CD4-positive, alpha-beta T cell treated with Interleukin-15 for 4 hours (primary cell): ENCODE data around the gene TUBE1.
"Not testable (repeated sequence)": the region's sequence is repeated elsewhere in the genome, so short reads cannot be mapped to it uniquely, and the experiment has no call there.

Experiments
- DNase-seq: peaks from one replicate; pipeline ENCODE4 v3.0.0-alpha.2; 2020; ENCODE audit warnings: low spot score

The TUBE1 gene

DNA sequence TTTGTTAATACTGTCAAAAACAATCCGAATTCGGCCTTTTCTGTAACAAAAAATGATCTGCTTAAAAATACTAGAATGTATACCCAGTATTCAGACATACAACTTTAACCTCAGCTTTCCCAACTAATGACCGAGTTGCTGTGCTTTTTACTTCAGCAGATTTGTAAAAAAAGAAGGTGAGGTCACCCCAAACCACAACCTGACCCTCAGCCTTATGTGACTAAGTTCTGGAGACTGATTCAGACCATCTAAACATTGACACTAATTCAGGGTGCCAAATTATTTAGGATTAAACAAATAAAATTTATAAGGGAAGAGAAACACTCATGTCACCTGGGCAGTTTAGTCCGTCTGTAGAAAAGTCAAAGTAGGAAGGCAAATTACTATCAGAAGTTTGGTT is 25.7 kb downstream of the TUBE1 start:
- DNase-seq: no peak

DNA sequence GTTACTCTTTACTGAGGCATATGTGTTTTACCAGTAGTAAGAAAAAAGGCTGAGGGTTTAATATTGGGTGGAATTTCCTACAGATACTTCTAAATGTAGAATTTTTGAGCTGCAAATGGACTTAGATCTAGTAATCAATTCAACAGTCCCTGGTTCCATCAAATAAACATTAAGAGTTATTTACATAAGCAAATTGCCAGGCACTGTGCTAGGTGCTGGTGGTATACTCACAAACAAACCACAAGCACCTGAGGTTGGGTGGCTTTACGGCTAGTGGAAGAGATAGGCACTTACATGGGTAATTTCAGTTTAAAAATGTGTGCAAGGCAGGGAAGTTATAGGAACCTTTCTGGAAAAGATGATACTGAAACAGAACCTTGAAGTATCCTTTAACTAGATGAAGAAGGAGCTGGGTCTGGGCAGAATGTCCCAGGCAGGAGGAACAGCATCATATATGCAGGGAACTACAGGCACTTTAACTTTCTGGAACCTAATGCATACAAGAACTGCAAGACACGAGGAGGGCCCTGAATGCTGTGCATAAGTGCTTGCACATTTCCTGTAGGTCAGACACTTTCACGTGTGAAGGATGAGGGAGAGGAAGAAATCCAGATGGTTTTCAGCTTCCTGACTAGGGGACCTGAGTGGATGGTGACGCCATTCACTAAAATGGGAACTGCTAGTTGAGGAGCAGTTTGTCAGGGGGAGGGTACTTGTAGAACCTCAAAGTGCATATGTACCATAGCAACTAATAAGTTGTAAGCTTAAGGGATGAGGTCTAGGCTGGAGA is 28.8 kb downstream of the TUBE1 start:
- no peak for DNase-seq

DNA sequence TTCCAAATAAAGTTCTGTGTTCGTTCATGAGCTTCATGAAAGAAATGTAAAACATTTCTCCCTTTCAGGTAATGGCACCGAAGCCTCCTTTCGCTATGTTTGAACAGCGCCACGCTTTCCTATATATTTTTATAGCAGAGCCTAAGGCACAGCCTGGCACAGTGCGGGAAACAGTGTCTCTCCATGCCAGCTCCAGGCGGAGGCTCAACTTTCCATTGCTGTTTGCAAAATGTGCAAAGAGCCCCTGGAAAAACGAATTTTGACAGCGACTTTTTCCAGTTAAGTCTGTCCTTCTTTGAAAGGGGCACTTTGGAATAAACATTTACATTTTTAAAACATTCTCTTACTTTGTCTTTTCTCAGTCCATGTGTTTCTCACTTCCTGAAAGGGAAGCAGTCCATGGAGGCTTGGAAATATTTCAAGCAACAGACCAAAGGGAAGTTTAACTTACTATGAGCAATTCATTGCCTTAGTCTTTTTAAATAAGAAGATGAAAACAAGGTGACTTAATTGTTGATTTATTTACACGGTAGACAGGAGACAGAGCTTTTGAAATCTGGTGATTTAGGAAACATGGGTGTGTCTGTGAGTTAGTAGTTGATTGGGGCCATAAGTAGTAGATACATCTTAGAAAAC is 32.6 kb downstream of the TUBE1 start:
- no peak for DNase-seq

DNA sequence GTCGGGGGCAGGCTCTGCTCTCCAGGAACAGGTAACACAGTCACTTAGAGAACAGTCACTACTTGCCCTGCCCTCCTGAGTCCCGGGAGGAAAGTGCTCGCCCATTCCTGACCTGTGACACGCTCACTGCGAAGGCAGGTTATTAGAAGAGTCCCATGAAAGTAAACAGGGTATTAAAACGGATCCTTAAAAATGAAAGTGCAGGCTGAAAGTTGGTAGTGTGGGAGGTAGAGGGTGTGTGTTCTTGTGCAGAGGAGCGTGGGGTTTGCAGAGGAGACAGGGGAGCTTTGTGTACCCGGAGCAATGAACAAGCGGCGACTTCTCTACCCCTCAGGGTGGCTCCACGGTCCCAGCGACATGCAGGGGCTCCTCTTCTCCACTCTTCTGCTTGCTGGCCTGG is 33.3 kb downstream of the TUBE1 start, which contains the start of gene CCN6:
Gene CCN6, plus strand, starts transcription at position 104 of the 400 bp plus-strand sequence. Its CDS starts 254 bp downstream, at position 358.
- DNase-seq: no peak

DNA sequence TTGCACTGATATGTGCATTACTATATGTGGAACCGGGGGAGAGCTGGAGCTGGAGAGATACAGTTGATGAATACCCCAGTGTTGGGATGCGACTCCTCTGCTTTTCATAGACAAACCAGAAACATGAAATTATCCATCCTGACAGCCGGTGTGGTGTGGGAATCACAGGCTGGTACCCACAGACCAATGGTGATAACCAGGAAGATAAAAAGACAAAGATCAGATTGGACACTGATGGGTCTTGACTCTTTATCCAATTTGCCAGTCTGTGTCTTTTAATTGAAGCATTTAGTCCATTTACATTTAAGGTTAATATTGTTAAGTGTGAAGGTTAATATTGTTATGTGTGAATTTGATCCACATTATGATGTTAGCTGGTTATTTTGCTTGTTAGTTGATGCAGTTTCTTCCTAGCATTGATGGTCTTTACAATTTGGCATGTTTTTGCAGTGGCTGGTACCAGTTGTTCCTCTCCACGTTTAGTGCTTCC is 36.0 kb downstream of the TUBE1 start:
- DNase-seq: not testable (repeated sequence)

DNA sequence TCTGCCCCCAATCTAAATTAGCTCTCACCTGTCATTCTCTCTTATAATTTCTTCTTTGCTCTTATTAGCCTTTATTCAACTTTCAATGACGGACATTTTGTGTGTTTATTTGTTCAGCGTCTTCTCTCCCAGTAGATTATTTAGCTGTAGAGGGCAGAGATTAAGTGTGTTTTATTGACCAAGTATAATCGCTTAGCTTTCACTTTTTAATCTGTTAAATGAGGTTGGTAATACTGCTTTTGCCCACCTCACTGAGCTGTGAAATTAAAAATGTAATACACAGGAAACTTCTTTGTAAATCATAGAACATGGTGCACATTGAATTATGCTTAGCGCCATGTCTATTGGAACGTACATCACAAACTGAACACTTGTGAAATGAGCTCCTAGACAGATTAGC is 36.9 kb downstream of the TUBE1 start:
- DNase-seq: no peak

DNA sequence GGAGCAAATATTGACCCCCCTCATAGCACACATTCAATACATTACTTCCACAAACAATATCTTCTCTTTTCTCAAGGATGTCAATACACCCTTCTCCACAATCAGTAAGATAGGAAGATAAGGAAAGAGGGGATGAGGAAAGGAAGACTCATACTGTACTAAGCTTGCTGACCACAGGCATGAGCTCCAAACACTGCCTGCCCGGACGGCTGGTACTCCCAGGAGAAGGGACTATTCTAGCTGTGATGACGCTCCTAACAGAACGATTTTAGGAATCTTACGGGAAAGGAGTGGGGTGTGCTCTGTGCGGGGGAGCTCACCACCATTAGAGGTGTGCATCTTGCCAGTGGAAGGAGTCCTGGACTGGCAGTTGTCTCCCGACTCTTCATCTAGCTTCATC is 37.3 kb downstream of the TUBE1 start:
- DNase-seq: no peak

DNA sequence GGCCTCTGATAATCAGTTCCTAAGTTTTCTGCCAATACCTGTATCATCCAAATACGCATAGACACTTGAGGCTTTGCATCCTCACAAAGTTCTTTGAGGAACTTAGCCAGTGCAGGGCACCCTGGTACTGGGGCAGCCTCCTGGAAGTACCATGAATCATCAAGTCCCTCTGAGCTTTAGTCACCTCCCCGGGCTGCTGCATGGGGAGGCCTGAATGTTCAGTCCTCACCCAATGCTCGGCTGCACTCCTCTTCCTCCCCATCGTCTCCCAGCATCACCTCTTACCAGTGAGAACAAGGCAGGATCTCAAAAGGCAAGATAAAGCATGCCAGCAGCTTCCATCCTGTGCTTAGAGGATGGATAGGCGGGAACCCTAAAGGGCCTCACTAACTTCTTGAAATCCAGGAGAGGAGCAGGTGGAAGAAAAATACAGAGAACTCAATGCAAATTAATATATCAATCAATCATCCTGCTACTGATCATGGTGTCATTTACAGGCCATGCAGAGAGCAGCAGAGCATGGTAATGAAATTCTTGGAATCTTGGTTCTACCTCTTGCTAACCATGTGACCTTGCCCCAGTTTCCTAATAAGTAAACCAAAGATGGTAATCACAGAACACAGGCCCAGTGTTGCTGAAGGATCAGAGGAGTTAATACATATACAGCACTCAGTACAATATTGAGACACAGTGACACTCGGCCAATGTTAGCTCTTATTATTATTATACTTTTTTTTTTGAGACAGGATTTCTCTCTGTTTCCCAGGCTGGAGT is 38.1 kb downstream of the TUBE1 start:
- DNase-seq: no peak

DNA sequence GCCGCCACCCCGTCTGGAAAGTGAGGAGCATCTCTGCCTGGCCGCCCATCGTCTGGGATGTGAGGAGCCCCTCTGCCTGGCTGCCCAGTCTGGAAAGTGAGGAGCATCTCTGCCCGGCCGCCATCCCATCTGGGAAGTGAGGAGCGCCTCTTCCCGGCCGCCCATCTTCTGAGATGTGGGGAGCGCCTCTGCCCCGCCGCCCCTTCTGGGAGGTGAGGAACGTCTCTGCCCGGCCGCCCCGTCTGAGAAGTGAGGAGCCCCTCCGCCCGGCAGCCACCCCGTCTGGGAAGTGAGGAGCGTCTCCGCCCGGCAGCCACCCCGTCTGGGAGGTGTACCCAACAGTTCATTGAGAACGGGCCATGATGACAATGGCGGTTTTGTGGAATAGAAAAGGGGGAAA is 39.8 kb downstream of the TUBE1 start:
- not testable (repeated sequence) for DNase-seq

DNA sequence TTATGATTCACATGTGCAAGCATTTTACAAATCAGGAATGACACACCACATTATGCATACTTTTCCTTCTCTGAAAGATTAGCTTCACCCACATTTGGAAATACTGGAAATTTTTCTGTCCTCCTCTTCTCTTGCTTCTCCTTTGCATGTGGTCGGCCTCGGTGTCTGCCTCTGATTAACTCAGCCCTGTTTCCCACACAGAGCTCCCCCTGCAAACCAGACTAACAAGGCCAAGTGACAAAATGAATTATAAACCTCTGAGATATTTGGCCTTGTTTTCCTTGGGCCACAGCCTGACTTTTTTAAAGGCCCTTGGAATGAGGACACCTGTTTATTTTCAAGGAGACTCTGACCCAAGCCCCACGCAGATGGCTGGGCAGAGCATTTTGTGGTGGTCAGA is 42.4 kb downstream of the TUBE1 start:
- no peak for DNase-seq

DNA sequence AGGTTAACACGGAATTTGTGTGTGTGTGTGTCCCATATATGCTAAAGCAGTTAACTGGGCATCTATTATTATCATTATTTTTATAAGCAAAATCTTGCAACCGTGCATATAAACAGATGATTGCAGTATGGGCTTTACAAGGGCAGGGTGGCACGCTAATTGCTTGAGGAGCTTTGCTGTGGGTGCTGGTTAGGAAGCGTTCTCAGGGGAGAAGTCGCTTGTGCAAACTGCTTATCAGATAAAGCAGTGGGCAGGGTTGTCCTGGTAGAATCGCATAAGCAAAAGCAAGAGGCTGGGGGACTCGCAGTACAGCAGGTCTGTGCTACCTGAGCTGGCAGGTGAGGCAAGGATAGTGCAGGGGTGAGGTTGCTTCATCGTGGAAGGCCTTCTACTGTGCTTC is 43.1 kb downstream of the TUBE1 start:
- DNase-seq: no peak

DNA sequence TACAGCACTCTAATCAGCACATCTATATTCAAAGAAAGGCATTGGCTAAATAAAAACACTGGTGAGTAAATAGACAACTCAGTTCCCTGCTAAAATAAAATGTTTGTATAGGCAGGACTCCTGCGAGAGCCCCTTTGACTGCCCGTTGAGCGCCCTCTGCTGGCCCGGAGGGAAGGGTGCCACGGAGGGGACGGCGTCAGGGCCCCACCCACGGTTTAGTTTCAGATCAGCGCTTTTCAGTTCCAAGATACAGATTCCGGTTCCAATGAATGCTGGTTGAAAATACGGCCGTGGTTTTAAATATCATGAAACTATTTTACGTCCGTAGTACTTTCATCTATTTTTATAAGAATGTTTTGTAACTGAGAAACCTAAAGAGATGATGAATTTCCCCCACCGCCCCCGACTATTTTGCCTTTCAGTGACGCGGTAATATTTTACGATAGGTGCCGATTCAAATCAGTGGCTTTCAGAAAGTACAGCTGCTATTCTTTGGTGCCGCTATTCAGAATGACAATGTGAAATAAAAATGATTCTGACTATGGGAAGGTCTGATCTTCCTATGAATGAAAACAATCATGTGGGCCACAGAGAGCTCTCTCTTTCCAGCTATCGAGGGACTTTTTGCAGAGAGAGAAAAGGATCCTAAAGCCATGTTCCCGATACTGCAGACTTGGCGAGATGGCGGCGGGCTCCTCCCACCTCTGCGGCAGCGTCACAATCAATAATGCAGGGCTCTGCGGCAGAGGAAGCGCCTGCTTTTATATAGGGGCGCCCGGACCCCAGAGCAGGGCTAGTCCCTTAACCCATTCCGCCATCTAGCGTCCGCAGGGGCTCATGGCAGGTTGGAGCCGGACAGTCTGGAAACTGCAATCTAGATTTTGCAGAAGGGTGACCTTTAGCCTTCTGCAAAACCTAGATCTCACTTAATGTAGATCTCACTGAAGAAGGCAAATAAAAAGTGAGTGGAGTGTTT is 44.0 kb downstream of the TUBE1 start:
- DNase-seq: peak; percentile 94

DNA sequence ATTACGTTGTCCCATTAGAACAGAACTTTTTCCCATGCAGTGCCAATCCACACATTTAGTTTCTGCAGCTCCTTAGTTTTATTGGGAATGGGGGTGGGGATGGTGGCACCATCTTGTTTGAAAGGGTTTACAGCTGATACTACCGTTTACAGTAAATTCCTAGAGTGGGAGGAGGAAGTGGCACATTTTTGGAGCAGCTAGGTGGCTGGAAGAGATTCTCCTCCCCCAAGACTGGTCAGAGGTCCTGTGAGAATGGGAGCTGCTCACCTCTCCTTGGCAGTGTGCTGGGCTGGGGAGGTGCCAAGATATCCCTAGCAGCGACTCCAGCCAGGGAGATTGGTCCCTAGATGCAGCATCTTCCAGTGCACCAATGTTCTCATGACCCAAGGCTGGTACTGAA is 45.7 kb downstream of the TUBE1 start:
- DNase-seq: no peak

DNA sequence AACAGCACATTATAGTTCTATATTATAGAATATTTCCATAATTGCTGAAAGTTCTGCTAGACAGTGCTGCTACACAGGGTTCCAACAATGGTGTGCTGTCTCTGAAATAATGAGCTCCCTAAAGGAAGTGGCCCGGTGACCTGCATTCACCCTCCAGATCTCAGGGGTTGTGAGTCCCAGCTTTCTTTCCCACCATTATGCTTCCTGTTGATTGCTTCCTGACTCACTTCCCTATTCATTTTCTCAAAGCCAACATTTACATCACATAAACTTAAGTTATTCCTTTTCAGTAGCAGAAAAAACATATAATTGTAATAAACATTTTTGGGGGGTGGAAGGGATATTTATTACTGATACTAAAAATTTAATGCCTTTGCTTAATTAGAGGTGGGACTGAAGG is 46.3 kb downstream of the TUBE1 start:
- no peak for DNase-seq

DNA sequence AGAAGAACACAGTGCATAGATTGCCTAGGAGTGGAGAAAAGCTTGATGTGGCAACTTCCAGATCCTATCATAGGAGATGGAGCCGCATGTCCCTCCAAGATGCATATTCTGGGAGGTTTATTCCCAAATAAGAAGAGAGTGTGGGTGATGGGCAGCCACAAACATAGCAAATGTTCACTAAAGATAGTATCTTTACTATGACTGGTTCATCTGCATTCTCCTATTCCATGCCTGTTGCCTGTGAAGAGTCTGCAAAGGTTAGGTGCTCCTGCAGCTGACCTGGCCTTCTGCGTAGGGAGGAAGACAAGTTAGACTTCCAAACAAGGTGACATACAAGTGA is 47.9 kb downstream of the TUBE1 start:
- DNase-seq: no peak

DNA sequence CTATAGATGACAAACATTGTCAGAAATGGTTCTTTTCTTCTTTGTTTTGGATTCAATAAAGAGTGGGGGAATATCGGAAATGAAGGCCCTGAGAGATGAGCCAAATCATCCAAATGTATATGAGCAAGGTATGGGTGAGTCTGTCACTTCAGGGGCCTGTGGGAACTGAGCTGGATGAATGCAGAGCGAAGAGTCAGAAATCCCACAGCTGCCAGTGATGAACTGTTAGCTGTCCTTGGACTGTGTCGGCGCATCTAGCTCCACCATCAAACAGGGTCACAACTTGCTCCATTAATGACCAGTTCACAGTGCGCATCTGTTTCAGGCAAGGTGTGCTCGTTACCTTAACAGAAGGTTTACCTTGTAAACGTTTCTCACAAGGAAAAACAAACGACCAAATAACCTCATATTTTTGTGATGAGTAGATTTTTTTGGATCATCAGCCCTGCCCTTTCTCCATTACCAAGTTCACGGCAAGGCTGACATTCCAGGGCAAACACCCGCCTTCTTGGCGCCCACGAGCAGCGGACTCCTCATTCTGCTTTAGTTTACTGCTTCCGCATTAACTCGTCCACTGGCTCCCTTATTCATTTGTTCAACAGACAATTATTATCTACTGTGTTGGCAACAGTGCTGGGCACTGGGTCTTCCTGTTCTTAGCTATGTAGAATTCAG is 48.4 kb downstream of the TUBE1 start:
- DNase-seq: no peak

DNA sequence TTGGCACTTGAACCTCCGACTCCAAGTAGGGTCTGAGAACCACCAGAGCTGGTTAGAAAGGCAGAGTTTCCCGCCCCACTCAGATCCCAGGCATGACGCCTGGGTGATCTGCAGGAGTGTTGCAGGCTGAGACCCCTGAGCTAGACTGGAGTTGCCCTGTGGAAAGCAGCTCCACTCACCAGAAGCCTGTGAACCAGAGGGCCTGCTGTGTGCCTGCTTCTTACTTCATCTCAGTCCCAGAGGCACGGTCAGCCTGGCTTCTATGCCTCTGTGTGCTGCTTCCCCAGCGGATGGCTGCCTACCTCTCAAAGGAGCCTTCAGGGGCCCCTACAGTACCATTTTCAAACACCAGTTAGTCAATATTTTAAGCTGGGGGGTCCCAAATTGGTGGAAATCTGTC is 49.0 kb downstream of the TUBE1 start:
- DNase-seq: no peak

DNA sequence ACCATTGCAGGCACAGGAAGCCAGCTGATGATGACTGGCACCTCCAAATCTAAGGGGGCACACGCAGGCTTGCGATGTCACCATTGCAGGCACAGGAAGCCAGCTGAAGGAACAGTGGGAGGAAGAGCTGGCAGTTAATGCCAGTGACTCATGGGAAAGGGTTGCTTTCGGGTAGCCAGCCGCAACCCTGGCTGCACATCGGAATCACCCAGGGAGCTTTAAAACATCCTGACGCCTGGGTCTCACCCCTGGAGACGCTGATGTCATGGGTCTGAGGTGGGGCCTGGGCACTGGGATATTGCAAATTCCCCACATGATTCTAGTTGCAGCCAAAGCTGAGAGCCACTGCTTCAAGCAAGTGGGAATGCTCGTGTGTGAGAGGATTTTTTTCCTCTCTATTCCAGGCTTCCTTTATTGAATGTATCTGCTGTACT is 49.5 kb downstream of the TUBE1 start:
- DNase-seq: no peak

DNA sequence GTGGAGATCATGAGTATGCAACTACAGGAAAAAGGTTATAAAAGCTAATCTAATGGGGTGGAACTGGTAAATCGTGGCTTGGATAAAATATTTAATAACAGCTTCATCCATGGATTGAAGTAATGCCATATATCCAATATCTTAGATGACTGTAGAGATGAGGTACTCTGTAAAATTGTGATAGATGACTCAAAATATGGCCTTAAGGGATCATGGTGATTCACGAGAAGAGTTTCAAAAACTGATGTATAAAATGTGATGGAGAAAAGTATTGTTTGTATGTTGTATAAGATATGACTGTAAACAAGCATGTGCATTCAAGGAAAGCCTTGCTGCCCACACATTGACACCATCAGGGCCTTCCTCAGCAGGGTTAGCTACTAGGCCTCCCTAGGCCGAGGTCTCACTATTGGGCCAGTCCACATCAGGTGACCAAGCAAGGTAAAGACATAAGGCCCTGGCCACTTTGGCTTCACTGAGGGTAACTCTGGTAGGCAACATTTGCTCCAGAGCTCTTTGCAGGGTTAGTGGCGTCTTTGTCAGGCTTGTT is 51.1 kb downstream of the TUBE1 start:
- no peak for DNase-seq

DNA sequence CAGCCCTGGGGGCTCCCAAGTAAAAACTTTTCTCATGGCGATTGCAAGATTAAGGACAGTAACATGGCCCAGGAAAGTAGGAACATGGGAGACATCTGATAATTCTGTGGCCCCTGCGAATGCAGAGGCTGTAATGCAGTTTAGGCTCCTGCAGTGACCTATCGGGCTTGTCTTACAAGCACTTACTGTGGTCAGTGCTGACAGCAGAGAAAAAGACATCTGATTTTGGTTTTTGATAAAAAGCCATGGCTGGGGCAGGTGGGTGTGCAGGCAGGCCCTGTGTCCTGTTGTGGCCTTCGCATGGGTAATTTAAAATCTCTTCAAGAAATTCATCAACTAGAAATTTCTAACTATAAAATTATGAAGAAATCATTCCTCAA is 52.7 kb downstream of the TUBE1 start:
- DNase-seq: no peak
